ENCODE results near the gene INAVA.

Gene INAVA

DNA sequence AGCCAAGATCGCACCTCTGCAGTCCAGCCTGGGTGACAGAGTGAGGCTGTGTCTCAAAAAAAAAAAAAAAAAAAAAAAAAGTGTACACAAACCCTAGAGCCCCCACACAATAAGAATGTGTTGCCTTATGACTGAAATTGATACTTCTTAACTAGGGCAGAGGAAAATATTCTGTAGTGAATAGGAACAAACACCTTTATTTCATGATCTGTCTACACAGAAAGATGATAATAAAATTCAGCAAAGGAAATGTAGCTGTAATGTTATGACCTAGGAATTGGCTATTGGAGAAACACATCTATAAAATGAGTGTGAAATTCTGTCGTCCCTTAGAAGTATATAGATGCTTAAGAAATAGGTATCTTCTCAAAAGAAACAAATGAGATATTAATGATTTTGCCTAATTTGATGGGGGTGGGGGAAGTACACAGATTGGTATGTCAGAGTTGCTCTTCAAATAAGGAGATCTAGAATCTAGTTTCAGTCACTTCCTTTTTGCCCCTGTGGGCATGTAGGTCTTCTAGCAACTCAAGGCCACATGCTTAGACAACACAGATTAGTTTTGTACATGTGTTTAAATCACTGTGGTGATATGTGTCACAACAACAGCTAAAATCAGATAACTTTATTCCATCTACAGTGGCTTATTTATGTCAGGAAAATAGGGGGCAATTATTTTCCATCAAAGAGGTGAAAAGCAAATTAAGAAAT, 32.6 kb upstream of the INAVA start:
- Histone ChIP-seq H3K36me3 (replicated peaks; ENCODE audit: insufficient read depth, low read length) (no peaks in the 10 kb centered on the region), H3K9me3 (replicated peaks; ENCODE audit: insufficient read depth, low read length) (no peaks in the 10 kb centered on the region), H3K27ac (ENCODE audit: low read length) (peak overlapping the region; percentile 42; the same call in 1 of the 2 replicates), H3K79me2 (ENCODE audit: low read length) (no peaks in the 10 kb centered on the region), H3K27me3 (replicated peaks; ENCODE audit: insufficient read depth, low read length) (no peaks in the 10 kb centered on the region), H2AFZ (ENCODE audit: low read length) (no peak overlapping the region), H3K9me2 (replicated peaks; ENCODE audit: insufficient read depth, low read length) (no peaks in the 10 kb centered on the region), H4K20me1 (ENCODE audit: insufficient read depth, low read length) (no peaks in the 10 kb centered on the region), H3K9ac (ENCODE audit: low read length) (peak overlapping the region; percentile 5; the same call in 1 of the 2 replicates), H3F3A (ENCODE audit: insufficient read depth, low read length) (peaks cover 28% of the 10 kb centered on the region), H3K4me2 (ENCODE audit: low read depth, low read length) (peak overlapping the region; percentile 8; the same call in 1 of the 2 replicates), H3K4me3 (ENCODE audit: low read length) (no peak overlapping the region), H3K4me1 (ENCODE audit: low read length) (peaks cover 38% of the 10 kb centered on the region)
- peak; percentile 53 for DNase-seq
- TF ChIP-seq EZH2 (optimal IDR thresholded peaks at IDR 0.05; ENCODE audit: low read depth, low read length) (no peak), EZH2phosphoT487 (IDR thresholded peaks at IDR 0.05; ENCODE audit: low read length) (no peak)
- TF ChIP-seq, protein P1, sequence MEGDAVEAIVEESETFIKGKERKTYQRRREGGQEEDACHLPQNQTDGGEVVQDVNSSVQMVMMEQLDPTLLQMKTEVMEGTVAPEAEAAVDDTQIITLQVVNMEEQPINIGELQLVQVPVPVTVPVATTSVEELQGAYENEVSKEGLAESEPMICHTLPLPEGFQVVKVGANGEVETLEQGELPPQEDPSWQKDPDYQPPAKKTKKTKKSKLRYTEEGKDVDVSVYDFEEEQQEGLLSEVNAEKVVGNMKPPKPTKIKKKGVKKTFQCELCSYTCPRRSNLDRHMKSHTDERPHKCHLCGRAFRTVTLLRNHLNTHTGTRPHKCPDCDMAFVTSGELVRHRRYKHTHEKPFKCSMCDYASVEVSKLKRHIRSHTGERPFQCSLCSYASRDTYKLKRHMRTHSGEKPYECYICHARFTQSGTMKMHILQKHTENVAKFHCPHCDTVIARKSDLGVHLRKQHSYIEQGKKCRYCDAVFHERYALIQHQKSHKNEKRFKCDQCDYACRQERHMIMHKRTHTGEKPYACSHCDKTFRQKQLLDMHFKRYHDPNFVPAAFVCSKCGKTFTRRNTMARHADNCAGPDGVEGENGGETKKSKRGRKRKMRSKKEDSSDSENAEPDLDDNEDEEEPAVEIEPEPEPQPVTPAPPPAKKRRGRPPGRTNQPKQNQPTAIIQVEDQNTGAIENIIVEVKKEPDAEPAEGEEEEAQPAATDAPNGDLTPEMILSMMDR (IDR thresholded peaks at IDR 0.05; ENCODE audit: low read length) = no peak

DNA sequence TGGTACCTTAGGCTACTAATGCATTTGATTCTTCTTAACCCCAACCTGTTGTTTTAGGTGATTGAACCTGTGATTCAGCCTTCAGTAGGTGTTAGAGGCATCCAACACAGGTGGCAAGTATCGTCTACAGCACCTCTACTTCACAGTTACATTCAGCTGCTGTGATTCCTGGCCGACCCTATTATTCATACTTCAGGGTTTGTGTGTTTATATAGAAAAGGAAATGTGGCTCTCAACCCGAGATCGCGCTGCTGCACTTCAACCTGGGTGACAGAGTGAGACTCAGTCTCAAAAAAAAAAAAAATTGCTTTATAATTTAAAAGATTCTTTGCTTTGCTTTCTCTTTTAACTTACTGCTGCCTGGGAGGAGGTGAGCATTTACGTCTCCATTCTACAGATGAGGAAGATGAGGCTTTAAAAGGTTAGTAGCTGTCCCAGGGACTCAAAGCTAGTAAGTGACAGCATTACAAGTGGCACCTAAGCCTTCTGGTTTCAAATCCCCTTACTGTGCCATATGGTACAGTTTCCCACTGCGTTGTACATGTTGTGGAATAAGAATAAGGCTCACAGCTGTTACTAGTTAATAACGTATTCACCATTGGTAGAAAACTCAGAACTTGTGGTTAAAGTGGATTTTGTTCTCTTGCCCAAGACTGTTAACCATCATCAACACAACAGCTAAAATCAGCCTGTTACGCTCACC, 31.8 kb upstream of the INAVA start:
- peaks cover 45% of the 10 kb centered on the region for H3K4me1 ChIP-seq (ENCODE audit: low read length)
- H3K9me2 ChIP-seq (replicated peaks; ENCODE audit: insufficient read depth, low read length) = no peaks in the 10 kb centered on the region
- H3F3A ChIP-seq (ENCODE audit: insufficient read depth, low read length) = peaks cover 36% of the 10 kb centered on the region
- no peaks in the 10 kb centered on the region for H3K9me3 ChIP-seq (replicated peaks; ENCODE audit: insufficient read depth, low read length)
- no peak overlapping the region for H2AFZ ChIP-seq (ENCODE audit: low read length)
- DNase-seq = peak; percentile 29
- H3K4me2 ChIP-seq (ENCODE audit: low read depth, low read length) = peak overlapping the region; percentile 8; the same call in 1 of the 2 replicates
- peak overlapping the region; percentile 42; the same call in 1 of the 2 replicates for H3K27ac ChIP-seq (ENCODE audit: low read length)
- H3K4me3 ChIP-seq (ENCODE audit: low read length) = no peak overlapping the region
- no peaks in the 10 kb centered on the region for H3K36me3 ChIP-seq (replicated peaks; ENCODE audit: insufficient read depth, low read length)
- TF ChIP-seq EZH2phosphoT487 (IDR thresholded peaks at IDR 0.05; ENCODE audit: low read length) (no peak), EZH2 (optimal IDR thresholded peaks at IDR 0.05; ENCODE audit: low read depth, low read length) (no peak)
- TF ChIP-seq, protein P1 (IDR thresholded peaks at IDR 0.05; ENCODE audit: low read length) = no peak
- no peaks in the 10 kb centered on the region for H4K20me1 ChIP-seq (ENCODE audit: insufficient read depth, low read length)
- H3K79me2 ChIP-seq (ENCODE audit: low read length) = no peaks in the 10 kb centered on the region
- no peaks in the 10 kb centered on the region for H3K27me3 ChIP-seq (replicated peaks; ENCODE audit: insufficient read depth, low read length)
- H3K9ac ChIP-seq (ENCODE audit: low read length) = peak overlapping the region; percentile 5; the same call in 1 of the 2 replicates

DNA sequence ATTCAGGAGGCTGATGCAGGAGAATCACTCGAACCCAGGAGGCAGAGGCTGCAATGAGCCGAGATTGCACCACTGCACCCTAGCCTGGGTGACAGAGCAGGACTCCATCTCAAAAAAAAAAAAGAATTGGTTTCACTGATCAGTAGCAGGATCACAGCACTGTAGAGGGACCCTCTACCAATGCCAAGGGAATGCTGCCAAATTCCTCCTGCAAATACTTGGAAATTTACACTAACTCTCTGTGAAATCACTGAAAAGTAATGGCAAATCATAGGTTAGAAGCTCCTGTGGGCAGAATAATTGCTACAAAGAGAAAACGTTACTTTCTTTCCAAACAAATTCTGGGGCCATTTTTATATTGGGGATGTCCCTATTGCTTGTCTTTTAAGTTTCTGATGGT, 28.6 kb upstream of the INAVA start:
- DNase-seq = no peak
- H3K4me2 ChIP-seq (ENCODE audit: low read depth, low read length) = peak overlapping the region; percentile 79
- H3K4me3 ChIP-seq (ENCODE audit: low read length) = peak overlapping the region; percentile 34
- H3F3A ChIP-seq (ENCODE audit: insufficient read depth, low read length) = peaks cover 42% of the 10 kb centered on the region
- no peaks in the 10 kb centered on the region for H4K20me1 ChIP-seq (ENCODE audit: insufficient read depth, low read length)
- H3K9ac ChIP-seq (ENCODE audit: low read length) = peak overlapping the region; percentile 52
- TF ChIP-seq EZH2 (optimal IDR thresholded peaks at IDR 0.05; ENCODE audit: low read depth, low read length) (no peak), EZH2phosphoT487 (IDR thresholded peaks at IDR 0.05; ENCODE audit: low read length) (no peak)
- TF ChIP-seq, protein P1 (IDR thresholded peaks at IDR 0.05; ENCODE audit: low read length) = no peak
- no peaks in the 10 kb centered on the region for H3K79me2 ChIP-seq (ENCODE audit: low read length)
- H2AFZ ChIP-seq (ENCODE audit: low read length) = no peak overlapping the region
- H3K4me1 ChIP-seq (ENCODE audit: low read length) = peaks cover 61% of the 10 kb centered on the region
- no peaks in the 10 kb centered on the region for H3K9me2 ChIP-seq (replicated peaks; ENCODE audit: insufficient read depth, low read length)
- no peaks in the 10 kb centered on the region for H3K36me3 ChIP-seq (replicated peaks; ENCODE audit: insufficient read depth, low read length)
- no peaks in the 10 kb centered on the region for H3K9me3 ChIP-seq (replicated peaks; ENCODE audit: insufficient read depth, low read length)
- no peaks in the 10 kb centered on the region for H3K27me3 ChIP-seq (replicated peaks; ENCODE audit: insufficient read depth, low read length)
- H3K27ac ChIP-seq (ENCODE audit: low read length) = peak overlapping the region; percentile 91

Measured in MM.1S (cell line).